Neuron (in vitro differentiated cells): ENCODE measurements around the gene BTBD9.
"Not testable (repeated sequence)": the region's sequence is repeated elsewhere in the genome, so short reads cannot be mapped to it uniquely, and the experiment has no call there.

Experiments
- H2AFZ ChIP-seq: one replicate; pipeline ENCODE4 v1.6.1; 2013; ENCODE audit warnings: low read depth, mild to moderate bottlenecking, inconsistent platforms, low read length, moderate library complexity
- H3K27me3 ChIP-seq: one replicate; pipeline ENCODE4 v1.6.1; 2013; ENCODE audit warnings: low read length; ENCODE audit not compliant: insufficient read depth
- H3K36me3 ChIP-seq: one replicate; pipeline ENCODE4 v1.6.1; 2013; ENCODE audit warnings: low read length; ENCODE audit not compliant: insufficient read depth
- H3K4me1 ChIP-seq: one replicate; pipeline ENCODE4 v1.6.1; 2013; ENCODE audit warnings: low read length; ENCODE audit not compliant: insufficient read depth
- H3K4me3 ChIP-seq: 2 replicates; pipeline ENCODE4 v1.5.1; 2013; ENCODE audit warnings: mild to moderate bottlenecking, low read length, moderate library complexity
- H3K9me3 ChIP-seq: one replicate; pipeline ENCODE4 v1.6.1; 2013; ENCODE audit warnings: low read length

The BTBD9 gene

GRCh38 chr6:38349221-38349620 is 290.5 kb downstream of the BTBD9 start:
- peaks cover 17% of the 10 kb centered on the region for H3K4me1 ChIP-seq
- H3K27me3 ChIP-seq = no peaks in the 10 kb centered on the region
- H2AFZ ChIP-seq = no peak overlapping the region
- H3K4me3 ChIP-seq = no peak overlapping the region
- no peaks in the 10 kb centered on the region for H3K9me3 ChIP-seq
- H3K36me3 ChIP-seq = no peaks in the 10 kb centered on the region

GRCh38 chr6:38348371-38348770 is 291.4 kb downstream of the BTBD9 start:
- no peaks in the 10 kb centered on the region for H3K9me3 ChIP-seq
- H3K4me1 ChIP-seq = peaks cover 17% of the 10 kb centered on the region
- H3K4me3 ChIP-seq = no peak overlapping the region
- no peaks in the 10 kb centered on the region for H3K27me3 ChIP-seq
- no peak overlapping the region for H2AFZ ChIP-seq
- no peaks in the 10 kb centered on the region for H3K36me3 ChIP-seq

GRCh38 chr6:38347829-38348228 is 291.9 kb downstream of the BTBD9 start:
- not testable (repeated sequence) for H3K4me3 ChIP-seq, H3K36me3 ChIP-seq, H3K9me3 ChIP-seq, H2AFZ ChIP-seq, H3K27me3 ChIP-seq
- peaks cover 17% of the 10 kb centered on the region for H3K4me1 ChIP-seq

- no peak overlapping the region for H2AFZ ChIP-seq
- H3K4me1 ChIP-seq = peaks cover 17% of the 10 kb centered on the region
- no peak overlapping the region for H3K4me3 ChIP-seq
- H3K27me3 ChIP-seq = no peaks in the 10 kb centered on the region
- H3K36me3 ChIP-seq = no peaks in the 10 kb centered on the region
- no peaks in the 10 kb centered on the region for H3K9me3 ChIP-seq
Measured at GRCh38 chr6:38346291-38347079, 293.2 kb downstream of the BTBD9 start.

- Histone ChIP-seq H3K4me1 (peaks cover 11% of the 10 kb centered on the region), H3K36me3 (no peaks in the 10 kb centered on the region), H3K9me3 (no peaks in the 10 kb centered on the region), H3K4me3 (no peak overlapping the region), H3K27me3 (no peaks in the 10 kb centered on the region), H2AFZ (no peak overlapping the region)
Measured at GRCh38 chr6:38345586-38345985, 294.1 kb downstream of the BTBD9 start.

GRCh38 chr6:38341496-38341895 is 298.2 kb downstream of the BTBD9 start:
- Histone ChIP-seq H3K4me3 (no peak overlapping the region), H3K9me3 (no peaks in the 10 kb centered on the region), H3K36me3 (no peaks in the 10 kb centered on the region), H2AFZ (no peak overlapping the region), H3K4me1 (no peaks in the 10 kb centered on the region), H3K27me3 (no peaks in the 10 kb centered on the region)

GRCh38 chr6:38339914-38340313 is 299.8 kb downstream of the BTBD9 start:
- Histone ChIP-seq H3K4me3 (no peak overlapping the region), H3K36me3 (no peaks in the 10 kb centered on the region), H3K27me3 (no peaks in the 10 kb centered on the region), H3K4me1 (no peaks in the 10 kb centered on the region), H3K9me3 (no peaks in the 10 kb centered on the region), H2AFZ (no peak overlapping the region)

- H3K27me3 ChIP-seq = no peaks in the 10 kb centered on the region
- no peak overlapping the region for H2AFZ ChIP-seq
- H3K4me3 ChIP-seq = no peak overlapping the region
- H3K36me3 ChIP-seq = no peaks in the 10 kb centered on the region
- no peaks in the 10 kb centered on the region for H3K4me1 ChIP-seq
- peaks cover 6% of the 10 kb centered on the region for H3K9me3 ChIP-seq
Measured at GRCh38 chr6:38337819-38338465, 301.8 kb downstream of the BTBD9 start.

- H3K4me3 ChIP-seq = no peak overlapping the region
- H2AFZ ChIP-seq = no peak overlapping the region
- no peaks in the 10 kb centered on the region for H3K36me3 ChIP-seq
- no peaks in the 10 kb centered on the region for H3K27me3 ChIP-seq
- peaks cover 6% of the 10 kb centered on the region for H3K9me3 ChIP-seq
- H3K4me1 ChIP-seq = no peaks in the 10 kb centered on the region
Measured at GRCh38 chr6:38336922-38337321, 302.8 kb downstream of the BTBD9 start.

- H3K9me3 ChIP-seq = no peaks in the 10 kb centered on the region
- no peaks in the 10 kb centered on the region for H3K36me3 ChIP-seq
- H3K4me3 ChIP-seq = no peak overlapping the region
- no peaks in the 10 kb centered on the region for H3K27me3 ChIP-seq
- peaks cover 8% of the 10 kb centered on the region for H3K4me1 ChIP-seq
- no peak overlapping the region for H2AFZ ChIP-seq
Measured at GRCh38 chr6:38326837-38327236, 312.9 kb downstream of the BTBD9 start.

- no peak overlapping the region for H3K4me3 ChIP-seq
- H3K4me1 ChIP-seq = peaks cover 23% of the 10 kb centered on the region
- H3K9me3 ChIP-seq = no peaks in the 10 kb centered on the region
- no peaks in the 10 kb centered on the region for H3K27me3 ChIP-seq
- H3K36me3 ChIP-seq = no peaks in the 10 kb centered on the region
- no peak overlapping the region for H2AFZ ChIP-seq
Measured at GRCh38 chr6:38323216-38323615, 316.5 kb downstream of the BTBD9 start.

GRCh38 chr6:38322138-38322537 is 317.6 kb downstream of the BTBD9 start:
- H3K27me3 ChIP-seq = no peaks in the 10 kb centered on the region
- no peaks in the 10 kb centered on the region for H3K36me3 ChIP-seq
- H3K4me3 ChIP-seq = no peak overlapping the region
- H3K4me1 ChIP-seq = peaks cover 23% of the 10 kb centered on the region
- H3K9me3 ChIP-seq = no peaks in the 10 kb centered on the region
- H2AFZ ChIP-seq = no peak overlapping the region

- Histone ChIP-seq H3K27me3 (no peaks in the 10 kb centered on the region), H3K9me3 (no peaks in the 10 kb centered on the region), H2AFZ (no peak overlapping the region), H3K4me1 (peaks cover 23% of the 10 kb centered on the region), H3K36me3 (no peaks in the 10 kb centered on the region), H3K4me3 (no peak overlapping the region)
Measured at GRCh38 chr6:38320843-38321242, 318.9 kb downstream of the BTBD9 start.
